GM19452 (cell line): ENCODE data around the gene CELA3B.
"Not testable (repeated sequence)": the region's sequence is repeated elsewhere in the genome, so short reads cannot be mapped to it uniquely, and the experiment has no call there.

Experiments used
- ATAC-seq: cut with Tn5 transposase; IDR thresholded peaks from one replicate; pipeline ENCODE4 v1.9.1; 2021; ENCODE audit not compliant: unreplicated experiment

The CELA3B gene

DNA sequence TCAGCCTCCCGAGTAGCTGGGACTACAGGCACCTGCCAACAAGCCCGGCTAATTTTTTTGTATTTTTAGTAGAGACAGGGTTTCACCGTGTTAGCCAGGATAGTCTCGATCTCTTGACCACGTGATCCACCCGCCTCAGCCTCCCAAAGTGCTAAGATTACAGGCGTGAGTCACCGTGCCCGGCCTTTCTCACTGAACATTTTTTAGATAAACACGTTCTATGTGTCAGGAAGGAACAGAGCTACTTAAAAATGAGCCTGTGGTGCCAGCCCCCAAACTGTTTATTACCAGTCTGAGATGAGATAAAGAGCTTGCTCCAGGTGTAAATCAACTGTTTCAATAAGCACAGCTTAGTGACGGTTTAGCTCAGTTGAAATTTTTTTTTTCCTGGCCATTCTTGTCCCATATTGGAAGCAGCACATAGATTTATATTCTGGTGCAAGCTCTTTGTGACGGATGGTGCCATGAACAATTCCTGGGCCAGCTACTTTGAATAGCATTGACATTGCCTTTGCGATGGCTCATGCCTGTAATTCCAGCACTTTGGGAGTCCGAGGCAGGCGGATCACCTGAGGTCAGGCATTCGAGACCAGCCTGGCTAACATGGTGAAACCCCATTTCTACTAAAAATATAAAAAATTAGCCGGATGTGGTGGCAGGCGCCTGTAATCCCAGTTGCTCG lies 33.7 kb upstream of the CELA3B start:
- ATAC-seq, result not testable (repeated sequence)

DNA sequence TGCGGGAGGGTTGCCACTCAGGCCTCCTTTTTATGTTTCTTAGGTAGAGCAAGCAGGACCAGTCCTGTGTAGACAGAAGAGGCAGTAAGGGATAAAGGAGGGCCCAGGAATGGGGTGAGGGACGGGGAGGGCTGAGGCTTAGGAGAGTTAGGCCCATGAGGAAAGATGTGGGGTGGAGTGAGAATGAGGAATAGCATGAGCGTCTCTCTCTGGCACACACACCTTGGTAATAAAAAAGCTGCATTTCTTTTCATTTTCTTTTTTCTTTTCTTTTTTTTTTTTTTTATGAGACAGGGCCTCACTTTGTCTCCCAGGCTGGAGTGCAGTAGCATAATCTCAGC lies 32.1 kb upstream of the CELA3B start:
- no peak for ATAC-seq

DNA sequence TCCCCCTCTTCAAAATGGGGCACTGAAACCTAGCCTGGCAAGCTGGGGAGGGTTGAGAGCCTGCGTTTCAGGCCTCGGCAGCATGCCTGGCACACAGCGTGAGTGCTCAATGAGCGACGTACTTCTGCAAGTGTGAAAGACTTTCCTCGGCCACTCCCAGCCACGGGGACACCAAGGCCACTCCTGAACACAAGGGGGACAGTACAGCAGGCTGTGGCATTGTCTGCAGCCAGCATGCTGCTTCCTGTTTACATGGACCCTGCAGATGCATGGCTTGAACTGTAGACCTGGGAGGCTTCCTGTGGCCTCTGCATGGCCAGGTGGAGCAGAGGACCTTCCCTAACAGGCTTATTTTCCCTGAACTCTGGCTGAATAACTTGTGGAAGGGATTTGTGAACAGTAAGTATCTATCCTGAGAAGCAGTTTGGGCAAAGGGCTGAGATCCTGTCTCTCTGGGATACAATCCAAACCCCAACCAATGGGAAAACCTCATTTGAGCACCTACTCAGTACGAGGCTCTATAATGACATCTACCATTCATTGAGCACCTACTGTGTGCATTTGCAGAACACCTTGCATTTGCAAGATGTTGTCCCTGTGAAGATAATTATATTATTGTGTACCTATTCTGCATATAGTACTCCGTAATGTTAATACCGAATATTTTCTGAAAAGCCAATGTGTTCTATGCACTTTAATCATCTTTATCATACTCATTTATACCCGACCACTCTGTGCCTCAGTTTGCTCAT lies 29.8 kb upstream of the CELA3B start:
- ATAC-seq, result no peak

DNA sequence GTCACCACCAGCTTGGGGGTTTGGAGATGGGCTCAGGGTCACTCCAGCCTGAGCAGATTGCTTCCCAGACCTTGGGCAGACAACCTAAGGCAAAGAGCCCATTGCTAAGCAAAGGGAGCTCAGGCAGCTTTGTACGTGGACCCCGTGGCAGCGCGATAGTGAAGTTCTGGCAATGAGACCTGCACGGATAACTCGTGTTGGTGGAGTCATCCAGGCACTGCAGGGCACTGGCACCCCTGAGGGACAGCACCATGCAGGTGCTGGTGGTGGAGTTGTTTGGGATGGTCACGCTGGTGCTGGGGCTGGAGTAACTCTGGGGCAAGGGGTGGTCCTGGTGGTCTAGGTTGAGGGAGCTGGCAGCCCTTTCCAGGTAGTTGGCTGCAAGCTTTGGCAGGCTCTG lies 26.1 kb upstream of the CELA3B start:
- no peak for ATAC-seq

DNA sequence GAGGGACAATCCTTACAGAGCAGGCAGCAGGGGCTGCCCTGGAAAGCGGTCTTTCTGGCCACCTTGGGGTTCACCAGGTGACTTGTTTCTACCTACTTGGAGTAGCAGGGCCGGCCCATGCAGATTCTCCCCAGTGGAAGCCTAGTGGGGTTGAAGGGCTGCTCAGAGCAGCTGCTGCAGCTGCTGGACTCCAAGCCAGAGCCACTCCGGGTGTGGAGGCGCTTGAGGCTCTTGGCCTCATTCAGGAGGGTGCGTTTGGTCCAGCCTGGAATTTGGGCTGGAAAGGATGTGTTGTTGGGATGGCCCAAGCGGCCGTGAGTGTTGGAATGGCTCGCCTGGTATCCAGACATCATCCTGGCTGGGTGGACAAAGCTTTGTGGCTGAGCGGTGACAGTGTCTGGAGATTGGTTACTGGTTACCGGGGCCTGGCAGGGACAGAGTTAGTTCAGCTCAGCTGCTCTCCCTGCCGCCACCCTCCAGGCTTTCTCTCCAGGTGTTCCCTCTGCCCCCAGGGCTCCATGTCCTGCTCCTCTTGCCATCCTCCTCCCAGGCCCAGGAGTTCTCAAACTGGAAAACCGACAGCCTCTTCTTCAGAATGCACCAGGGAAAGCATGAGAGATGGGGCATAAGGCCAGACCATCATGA lies 25.5 kb upstream of the CELA3B start:
- no peak for ATAC-seq

DNA sequence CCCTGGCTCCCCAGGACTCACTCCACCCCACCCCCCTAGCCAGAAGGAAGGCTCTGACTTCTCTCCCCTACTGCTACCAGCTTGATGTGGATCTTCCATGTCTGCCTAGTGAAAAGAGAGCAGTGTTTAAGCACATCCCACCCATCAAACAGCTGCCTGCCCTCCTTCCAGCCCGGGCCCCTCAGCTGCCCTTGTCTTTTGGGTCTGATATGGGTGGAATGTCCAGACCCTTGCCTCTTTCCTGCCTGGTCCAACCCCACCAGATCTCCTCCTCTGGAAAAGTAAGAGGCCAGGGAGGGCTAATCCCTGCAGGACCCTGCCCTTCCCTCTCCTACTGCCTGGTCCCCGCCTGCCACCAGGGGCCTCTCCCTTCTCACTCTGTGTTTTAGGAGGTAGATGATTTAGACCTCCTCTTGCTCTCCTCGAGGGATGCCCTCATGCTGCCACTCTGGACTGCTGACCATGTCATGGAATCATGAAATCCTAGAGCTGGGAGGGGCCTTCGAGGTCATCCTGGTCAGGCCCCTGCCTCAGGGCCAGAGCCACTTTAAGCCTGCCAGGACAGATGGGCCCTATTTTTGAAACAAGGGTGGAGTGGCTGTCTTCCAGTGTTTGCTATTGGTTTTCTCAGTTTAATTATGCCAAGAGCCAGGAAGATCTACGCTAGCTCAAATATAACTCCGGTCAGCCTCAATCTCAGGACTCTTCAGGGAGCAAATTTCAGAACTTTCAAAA lies 23.9 kb upstream of the CELA3B start:
- ATAC-seq, result no peak

DNA sequence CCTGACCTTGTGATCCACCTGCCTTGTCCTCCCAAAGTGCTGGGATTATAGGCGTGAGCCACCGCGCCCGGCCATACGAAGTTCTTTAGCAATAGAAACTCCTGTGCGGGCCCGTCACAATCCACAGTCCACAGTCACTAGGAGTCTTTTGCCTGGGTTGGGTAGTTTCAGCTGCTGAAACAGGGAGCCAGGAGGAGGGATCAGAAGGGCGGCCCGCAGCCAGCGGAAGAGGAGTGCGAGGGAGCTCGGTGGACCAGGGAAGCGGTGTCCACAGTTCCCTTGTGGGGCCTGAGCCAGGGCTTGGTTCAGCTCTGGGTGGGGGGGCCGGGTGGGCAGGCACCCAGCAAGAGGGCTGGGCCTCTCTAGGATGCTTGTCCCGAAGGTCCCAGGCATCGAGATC lies 21.8 kb upstream of the CELA3B start:
- no peak for ATAC-seq

DNA sequence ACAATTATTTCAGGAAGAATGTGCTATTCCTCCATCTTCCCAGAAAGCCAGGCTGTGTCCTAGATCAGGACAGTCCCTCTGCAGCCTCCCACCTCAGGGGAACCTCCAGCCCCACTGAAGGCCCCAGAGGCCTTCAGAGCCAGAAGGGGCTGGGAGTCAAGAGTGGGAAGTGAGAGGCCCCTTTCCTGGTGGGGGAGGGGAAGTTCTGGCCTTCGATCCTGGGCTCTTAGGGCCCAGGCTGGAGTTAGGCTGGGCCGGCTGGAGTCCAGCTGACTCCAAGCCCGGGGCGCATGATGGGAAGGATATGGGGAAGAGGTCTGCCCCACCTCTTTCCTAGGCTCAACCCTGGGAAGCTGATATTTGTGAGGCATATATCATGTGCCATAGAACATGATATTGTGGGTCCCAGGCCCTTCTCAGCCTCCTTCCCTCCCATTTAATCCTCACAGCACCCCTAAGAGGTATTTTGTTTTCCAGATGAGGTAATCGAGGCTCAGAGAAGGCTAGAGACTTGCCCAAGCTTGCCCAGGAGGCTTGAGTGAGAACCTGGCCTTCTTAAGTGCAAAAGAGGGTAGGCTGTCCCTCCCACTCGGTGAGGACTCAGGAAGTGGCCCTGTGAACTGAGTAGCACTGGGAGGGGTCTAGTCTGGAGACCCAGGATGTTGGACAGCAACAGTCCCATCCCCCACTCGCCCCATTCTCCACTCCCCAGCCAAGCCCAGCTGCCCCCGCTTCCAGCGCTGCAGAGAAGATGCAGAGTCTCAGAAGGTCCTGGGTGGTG lies 21.1 kb upstream of the CELA3B start:
- no peak for ATAC-seq

DNA sequence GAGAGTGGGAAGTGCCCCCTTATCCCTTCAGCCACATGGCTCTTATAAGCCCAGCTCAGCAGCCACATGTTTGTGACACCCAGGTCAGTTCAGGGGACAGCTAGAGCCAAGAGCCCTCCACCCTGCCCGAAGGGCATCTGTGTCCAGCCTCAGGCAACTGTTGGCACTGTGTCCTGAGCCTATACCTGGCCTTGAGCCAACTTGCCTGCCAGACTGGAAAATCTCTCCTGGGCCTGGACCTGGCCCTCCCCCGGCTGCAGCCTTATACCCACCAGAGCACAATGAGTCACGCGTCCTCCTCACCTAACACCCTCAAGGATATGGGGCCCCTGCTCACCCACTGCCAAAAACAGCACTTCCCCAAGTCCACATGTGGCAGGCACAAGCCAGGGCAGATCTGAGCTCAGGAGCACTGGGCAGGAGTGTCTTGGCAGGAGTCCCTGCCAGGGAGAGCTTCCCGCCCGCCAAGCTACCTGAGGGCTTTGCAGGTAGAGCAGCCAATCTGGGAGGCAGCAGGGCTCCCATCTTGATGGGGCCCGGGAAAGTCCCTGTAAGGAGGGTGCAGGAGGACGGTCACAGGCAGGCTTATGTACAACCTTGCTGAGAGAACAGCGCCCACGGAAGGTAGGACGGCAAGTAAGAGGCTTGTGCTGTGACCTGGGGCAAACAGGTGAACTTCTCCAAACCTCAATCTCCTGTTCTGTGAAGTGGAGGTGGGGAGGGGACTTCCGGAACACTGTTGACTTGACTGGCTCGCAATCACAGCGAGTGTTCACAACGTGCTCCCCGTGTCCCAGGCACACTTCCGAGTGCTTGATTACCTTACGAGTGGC lies 19.9 kb upstream of the CELA3B start:
- no peak for ATAC-seq

DNA sequence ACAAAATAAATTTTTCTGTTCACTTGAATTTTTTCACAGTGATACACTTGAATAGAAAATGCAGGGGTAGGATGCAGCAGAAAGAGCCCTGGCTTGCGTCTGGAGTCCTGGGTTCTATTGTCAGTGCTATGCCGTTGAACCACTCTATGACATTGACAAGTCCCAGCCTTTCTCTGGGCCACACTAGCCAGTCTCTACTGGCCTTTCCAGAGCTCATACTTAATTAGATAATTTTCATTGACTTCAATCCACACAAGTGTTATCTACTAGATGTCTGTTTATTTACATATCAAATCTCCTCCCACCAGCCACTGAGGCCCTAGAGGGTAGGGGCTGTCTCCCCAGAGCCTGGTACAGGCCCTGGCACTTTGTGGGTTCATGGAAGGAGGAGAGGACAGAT lies 15.5 kb upstream of the CELA3B start:
- no peak for ATAC-seq

DNA sequence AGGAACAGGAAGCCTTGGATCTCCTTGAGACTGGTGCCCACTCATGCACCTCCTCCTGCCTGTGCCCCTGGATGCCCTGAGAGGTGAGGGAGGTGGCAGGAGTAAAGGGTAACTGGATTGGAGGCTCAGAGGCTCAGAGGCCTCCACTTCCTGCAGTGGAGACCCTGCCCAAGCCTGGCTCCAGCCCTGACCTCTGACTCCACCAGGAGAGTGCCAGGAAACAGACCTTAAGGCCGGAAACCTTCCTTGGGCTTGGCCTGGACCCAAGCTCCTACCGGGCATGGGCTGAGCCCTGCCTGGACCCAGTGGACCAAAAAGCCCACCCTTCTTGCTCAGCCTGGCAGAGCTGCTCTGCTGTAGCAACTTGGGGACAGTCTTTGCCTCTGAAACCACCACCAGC lies 15.0 kb upstream of the CELA3B start:
- no peak for ATAC-seq

DNA sequence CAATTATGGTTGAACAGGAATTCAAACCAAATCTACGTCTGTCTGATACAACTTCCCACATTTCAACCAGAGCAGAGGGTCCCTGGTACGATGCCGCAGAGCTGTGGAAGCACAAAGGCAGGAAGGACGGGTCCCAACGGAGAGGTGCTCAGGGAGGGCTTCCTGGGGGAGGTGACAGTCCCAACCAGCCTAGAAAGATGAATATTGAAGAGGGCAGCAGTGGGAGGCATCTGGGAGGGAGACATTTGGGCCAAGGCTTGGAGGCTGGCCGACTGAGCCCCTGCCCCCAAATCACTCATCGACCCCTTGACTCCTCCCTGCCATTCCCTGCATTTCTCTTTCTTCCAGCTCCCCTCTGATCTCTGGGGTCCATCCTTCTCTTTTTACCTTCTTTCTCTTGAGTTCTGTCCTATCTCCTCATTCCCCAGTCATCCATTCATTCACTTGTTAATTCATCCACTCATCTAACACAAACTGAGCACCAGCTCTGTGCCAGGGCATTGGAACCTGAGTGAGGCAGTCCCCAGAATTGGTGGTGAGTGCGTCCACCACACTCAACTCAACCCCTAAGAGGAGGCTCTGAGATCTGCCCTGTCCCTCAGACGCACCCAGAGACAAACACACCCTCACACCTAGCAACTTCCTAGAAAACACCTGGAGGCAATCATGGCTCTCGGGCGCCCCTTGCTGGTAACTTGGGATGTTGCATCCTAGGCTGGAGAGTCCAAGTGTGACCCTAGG lies 13.2 kb upstream of the CELA3B start:
- ATAC-seq, result no peak

DNA sequence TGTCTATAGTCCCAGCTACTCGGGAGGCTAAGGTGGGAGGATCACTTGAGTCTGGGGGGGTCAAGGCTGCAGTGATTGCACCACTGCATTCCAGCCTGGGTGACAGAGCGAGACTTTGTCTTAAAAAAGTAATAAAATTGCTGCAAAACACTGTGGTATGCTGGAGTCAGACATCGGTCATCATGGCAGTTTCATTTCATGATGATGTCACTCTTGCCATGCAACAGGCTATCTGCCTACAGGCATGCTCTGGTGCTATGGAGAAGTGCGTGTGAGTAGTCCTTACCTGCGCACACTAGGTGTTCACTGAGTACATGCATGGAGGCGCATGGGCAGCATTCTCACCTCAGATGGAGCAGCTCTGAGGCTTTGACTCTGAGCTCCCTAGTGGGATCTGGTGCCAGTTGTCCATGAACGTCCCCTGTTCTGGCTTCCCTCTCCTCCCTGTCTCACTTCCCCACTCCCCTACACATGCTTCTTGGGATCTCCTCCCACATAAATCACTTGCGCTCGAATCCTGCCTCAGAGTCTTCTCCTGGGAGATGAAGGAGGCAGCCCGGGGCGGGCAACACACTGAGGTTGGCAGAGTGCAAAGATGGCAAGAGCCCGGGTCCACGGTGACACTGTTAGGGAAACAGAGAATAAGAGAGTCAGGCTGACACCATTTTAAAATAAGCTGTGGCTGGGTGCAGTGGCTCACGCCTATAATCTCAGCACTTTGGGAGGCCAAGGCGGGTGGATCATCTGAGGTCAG lies 10.4 kb upstream of the CELA3B start:
- ATAC-seq, result no peak

DNA sequence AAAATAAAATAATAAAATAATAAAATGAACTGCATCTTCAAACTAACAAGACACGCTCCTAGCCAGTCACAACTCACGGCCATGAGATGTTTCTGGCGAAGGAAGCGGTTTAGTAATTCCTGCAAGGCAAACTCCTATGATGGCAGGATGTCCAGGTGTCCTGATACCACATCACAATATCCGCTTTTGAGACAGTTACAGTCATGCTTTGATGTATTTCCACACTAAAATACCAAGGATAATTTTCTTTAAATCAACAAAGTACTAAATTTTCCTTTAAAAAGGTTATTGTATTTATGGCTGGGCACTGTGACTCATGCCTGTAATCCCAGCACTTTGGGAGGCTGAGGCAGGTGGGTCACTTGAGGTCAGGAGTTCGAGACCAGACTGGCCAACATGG lies 9.6 kb upstream of the CELA3B start:
- not testable (repeated sequence) for ATAC-seq

DNA sequence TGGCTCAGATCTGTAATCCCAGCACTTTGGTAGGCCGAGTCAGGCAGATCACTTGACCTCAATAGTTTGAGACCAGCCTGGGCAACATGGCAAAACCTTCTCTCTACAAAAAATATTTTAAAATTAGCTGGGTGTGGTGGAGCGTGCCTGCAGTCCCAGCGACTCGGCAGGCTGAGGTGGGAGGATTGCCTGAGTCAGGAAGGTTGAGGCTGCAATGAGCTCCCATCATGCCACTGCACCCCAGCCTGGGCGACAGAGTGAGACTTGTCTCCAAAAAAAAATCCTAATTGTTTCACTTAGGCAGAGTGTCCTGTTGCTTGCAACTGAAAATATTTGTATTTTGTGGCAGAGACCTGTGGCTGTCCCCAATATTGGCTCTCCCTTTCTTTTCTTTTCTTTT lies 7.8 kb upstream of the CELA3B start:
- ATAC-seq, result not testable (repeated sequence)

DNA sequence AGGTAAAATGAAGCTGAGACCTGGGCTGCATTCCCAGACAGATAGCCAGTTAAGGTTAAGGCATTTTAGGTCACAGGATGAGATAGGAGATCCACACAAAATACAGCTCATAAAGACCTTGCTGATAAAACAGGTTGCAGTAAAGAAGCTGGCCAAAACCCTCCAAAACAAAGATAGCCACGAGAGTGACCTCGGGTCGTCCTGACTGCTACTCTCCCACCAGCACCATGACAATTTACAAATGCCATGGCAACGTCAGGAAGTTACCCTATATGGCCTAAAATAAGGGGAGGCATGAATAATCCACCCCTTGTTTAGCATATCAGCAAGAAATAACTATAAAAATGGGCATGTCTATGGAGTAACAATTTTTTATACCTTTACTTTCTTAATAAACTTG lies 6.3 kb upstream of the CELA3B start:
- not testable (repeated sequence) for ATAC-seq

DNA sequence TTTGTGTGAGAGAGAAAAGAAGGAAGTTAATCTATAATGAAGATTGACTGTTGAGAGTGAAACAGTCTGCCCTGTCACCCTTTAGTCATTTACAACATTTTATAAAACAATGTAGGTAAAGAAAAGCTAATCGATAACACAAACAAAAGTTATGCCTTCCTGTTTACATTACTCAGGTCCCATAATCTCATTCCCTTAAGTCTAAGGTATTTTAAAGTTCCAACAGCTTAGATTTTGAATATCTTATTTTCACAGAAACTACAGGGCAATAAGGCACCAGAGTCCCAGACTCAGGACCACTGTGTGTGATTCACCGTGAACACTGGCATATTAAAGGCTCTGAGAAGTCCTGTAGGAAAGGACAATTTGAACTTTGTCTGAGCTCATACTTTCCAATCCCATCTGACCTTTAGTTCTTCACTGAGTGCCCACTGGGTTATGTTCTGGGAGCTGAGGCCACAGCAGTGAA lies 3.8 kb upstream of the CELA3B start:
- not testable (repeated sequence) for ATAC-seq

DNA sequence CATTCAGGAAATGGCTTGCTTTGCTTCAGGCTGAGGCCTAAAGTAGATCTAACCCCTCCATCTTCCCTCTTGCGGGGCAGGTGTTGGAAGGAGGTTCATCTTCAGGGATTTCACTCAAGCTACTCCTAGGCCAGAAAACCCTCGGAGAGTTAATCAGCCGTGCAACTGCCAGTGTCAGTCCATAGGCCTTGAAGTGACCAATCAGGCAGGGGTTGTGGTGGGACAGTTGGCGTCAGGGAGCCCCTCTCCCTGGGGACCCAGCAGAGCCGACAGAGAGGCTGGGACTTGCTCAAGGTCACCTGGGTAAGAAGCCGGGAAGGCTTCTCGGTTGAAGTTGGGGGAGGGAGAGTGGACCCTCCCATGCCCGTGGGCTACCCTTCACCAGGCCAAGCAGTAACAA lies 2.9 kb upstream of the CELA3B start:
- ATAC-seq, result not testable (repeated sequence)
